GM18520 (cell line): ENCODE measurements around the gene LMF2.

Source experiments
- ATAC-seq: cut with Tn5 transposase; IDR thresholded peaks from one replicate; pipeline ENCODE4 v1.9.1; 2021; ENCODE audit not compliant: unreplicated experiment

Gene LMF2

GRCh38 chr22:50467773-50468440 lies 39.6 kb downstream of the LMF2 start:
- ATAC-seq, result no peak

DNA sequence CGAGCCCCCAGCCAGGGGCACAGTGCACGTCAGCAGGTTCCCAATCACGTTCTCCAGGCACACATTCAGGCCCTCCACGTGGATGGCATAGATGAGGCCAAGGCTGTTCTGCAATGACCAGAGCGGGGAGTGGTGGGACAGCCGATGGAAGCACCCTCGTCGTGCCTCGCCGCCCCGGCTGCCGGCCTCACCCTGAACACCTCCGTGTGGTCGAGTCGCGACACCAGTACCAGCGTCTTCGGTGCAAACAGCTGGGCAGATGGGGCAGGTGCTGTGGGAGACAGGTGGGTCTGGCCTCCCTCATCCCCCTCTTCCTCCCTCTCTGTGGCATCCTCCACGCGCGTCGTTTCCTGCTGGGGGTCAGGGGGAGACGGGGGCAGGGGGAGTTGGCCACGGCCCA lies 40.2 kb downstream of the LMF2 start:
- no peak for ATAC-seq

GRCh38 chr22:50465066-50465930 lies 42.2 kb downstream of the LMF2 start:
- no peak for ATAC-seq

GRCh38 chr22:50464451-50464850 lies 43.1 kb downstream of the LMF2 start:
- ATAC-seq, result no peak

DNA sequence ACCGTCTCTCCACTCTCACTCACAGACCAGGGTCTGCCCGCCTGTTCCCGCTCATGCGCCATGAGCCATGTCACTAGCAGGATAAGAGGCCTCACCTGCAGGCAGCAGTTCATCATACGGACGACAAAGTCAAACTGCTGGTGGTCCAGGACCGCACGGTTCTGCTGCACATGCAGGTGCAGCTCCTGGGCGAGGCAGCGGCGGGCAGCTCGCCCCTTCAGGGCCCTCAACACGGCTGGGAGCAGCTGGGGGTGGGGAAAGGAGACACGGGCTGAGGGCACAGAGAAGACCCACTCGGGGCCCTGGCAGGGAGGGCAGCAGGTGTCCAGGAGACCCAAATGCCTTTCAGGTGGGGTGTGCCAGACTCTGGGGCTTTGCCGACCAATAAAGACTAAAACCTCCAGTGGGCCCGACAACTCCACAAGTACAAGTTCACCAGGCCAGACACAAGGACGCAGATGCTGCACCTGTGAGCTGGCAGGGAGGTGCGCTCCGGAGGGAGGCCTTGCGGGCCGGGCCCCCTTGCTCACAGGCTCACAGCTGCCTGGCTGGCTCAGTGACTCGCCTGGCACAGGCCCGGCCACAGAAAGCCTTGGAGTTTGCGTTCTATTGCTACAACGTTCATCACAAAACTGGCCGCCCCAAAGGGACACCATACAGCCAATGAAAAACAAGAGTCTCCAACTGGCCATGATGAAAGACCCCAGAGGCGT lies 44.2 kb downstream of the LMF2 start:
- ATAC-seq, result no peak

DNA sequence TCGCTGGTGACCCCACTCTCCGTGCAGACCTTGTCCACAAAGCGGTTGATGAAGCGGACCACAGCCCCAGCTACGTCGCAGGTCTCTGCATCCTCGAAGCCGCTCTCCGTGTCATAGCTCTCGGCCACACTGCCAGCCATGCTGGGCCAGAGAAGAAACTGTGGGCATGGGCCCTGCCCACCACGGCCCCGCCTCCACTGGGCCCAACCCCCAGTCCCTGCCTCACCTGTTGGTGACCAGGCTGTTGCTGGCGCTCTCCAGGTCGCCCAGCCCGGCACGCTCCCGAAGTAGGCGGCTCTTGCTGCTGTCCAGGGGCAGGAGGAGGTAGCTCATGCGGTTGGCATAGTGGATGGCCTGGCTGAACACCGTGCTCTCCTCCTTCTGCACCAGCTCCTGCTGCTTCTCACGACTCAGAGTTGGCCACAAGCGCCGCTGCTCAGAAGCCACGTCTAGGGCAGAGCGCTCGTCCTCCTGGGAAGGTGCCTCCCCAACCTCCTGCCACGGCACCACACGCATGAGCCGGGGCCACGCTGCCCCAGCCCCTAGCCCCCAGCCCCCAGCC lies 45.4 kb downstream of the LMF2 start:
- ATAC-seq, result no peak

DNA sequence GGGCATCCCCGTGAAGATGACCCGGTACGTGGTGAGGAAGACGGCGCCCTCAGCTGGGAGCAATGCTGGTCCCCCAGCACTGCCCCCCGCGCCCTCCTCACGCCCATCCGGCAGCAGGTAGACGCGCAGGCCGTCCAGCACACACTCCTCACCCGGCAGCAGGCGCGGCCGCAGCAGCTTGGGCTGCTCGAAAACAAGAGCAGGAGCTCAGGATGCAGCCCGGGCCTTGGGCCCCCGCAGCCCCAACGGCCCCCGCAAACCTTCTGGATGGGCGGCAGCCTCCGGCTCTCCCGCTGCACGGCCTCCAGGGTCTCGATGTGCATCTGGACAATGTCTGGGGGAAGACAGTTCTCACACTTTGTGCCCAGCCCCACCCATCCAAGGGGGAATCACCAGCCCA lies 46.0 kb downstream of the LMF2 start:
- ATAC-seq, result no peak

DNA sequence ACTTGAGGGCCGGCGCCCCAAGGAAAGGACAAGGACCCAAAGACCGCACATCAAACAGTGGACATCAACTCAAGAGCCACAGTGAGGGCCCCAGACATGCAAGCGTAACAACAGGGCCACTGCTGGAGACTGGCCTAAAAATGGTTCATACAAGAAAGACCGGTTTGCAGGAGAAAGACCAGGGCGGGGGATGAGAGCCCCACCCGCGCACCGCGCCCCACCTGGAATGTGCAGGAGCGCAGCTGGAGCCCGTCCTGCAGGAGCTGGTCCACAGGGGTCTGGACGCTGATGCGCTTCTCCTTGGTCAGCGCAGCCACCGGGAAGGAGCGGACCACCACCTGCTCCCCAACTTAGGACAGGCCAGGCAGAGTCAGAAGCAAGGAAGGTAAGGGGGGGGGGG lies 46.6 kb downstream of the LMF2 start:
- no peak for ATAC-seq

DNA sequence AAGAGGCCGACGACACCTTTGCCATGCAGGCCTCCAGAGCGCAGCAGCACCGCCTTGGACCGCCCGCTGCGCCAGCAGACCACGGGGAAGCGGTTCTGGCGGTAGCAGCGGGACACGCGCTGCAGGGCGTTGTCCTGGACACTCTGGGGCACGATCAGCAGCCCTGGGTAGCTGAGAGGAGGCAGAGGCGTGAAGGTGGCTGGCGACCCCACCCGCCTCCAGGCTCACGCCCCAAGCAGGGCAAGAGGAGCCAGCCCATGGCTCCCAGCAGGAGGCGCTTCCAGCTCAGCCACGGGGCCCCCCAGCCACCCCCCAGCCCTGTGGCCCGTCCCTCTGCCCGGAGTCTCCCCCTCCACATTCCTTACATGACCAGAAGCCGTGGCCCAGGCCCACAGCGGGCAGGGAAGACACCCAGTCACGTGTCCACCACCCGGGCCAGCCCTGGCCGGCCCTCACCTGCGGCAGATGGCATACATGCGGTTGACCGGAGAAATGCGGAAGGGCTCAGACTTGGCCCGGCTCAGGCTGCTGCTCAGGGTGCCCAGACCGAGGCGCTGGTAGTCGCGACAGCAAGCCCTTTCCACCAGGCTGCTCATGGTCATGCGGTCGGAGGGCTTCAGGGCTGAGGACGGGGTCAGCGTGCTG lies 47.9 kb downstream of the LMF2 start:
- ATAC-seq, result no peak

GRCh38 chr22:50459016-50459415 lies 48.5 kb downstream of the LMF2 start:
- ATAC-seq, result no peak

GRCh38 chr22:50456466-50457234 lies 50.9 kb downstream of the LMF2 start:
- no peak for ATAC-seq

DNA sequence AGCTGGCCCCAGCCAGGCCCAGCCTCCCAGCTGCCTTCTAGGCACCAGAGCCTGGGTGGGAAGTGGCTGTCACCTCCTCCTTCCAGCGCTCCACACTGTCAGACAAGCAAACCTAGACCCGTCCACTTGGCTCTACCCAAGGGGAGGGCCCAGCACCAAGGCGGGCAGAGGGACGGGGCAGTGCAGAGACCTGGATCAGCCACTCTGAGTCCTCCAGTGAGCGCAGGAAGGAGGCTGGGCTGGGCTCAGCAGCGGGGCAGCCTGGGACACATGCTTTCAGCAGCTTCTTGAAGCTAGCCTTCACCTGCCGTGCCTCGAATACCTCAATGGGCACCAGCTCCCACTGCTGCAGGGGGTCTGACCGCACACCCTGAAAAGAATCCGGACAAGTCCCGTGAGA lies 51.5 kb downstream of the LMF2 start:
- ATAC-seq, result no peak

- no peak for ATAC-seq
These were observed 52.3 kb downstream of the LMF2 start for GRCh38 chr22:50455201-50455600.

- no peak for ATAC-seq
These were observed 52.9 kb downstream of the LMF2 start for GRCh38 chr22:50454556-50455075.
